PFSK-1 (cell line): ENCODE data around the gene SLC38A10.

Source experiments
- POLR2AphosphoS5 ChIP-seq: IDR thresholded peaks from 2 replicates; pipeline ENCODE4 v1.6.1; 2012; ENCODE audit warnings: low read depth, mild to moderate bottlenecking, control low read depth, low read length, moderate library complexity
- REST ChIP-seq, 2 experiments: IDR thresholded peaks; 2 replicates each; pipeline versions ENCODE4 v1.6.1 to v1.8.0; 2011 to 2012; ENCODE audit warnings: low read depth in 2 of 2, low read length in 2 of 2, control low read depth in 1 of 2, inconsistent platforms in 1 of 2, mild to moderate bottlenecking in 1 of 2, moderate library complexity in 1 of 2; ENCODE audit not compliant: insufficient read depth in 1 of 2
- SIN3A ChIP-seq: IDR thresholded peaks from 2 replicates; pipeline ENCODE4 v1.6.1; 2012; ENCODE audit warnings: mild to moderate bottlenecking, low read length, moderate library complexity, borderline replicate concordance; ENCODE audit not compliant: insufficient read depth
- TAF1 ChIP-seq: IDR thresholded peaks from 2 replicates; pipeline ENCODE4 v1.6.1; 2012; ENCODE audit warnings: low read length, control low read depth, borderline replicate concordance; ENCODE audit not compliant: insufficient read depth

- no peak for TF ChIP-seq POLR2AphosphoS5
- TF ChIP-seq SIN3A: no peak
- no peak for TF ChIP-seq REST (IDR thresholded peaks at IDR 0.05; ENCODE audit: insufficient read depth in 1 of 2, low read depth in 2 of 2, low read length in 2 of 2)
- TF ChIP-seq TAF1: no peak
Observed at GRCh38 chr17:81334987-81335772, 40.1 kb upstream of the SLC38A10 start.
